Astrocyte (in vitro differentiated cells and primary cell): ENCODE measurements around the gene ENTPD7. TPM values are rescaled to one million over a fixed set of nuclear protein-coding genes. Genes with fewer than 3 reads are reported as not detected.

Experiments used
- DNase-seq: peaks from one replicate; pipeline ENCODE4 v3.0.0-alpha.2; 2010; ENCODE audit warnings: low read depth
- FAIRE-seq: peaks from 2 replicates; lab custom pipeline; 2011; peaks lifted over from hg19 to GRCh38; lab: Jason Lieb, UNC
- H2AFZ ChIP-seq: 2 replicates; pipeline ENCODE4 v1.6.0; 2012; ENCODE audit warnings: low read depth, low read length, inconsistent platforms
- H3K27ac ChIP-seq: 2 replicates; pipeline ENCODE4 v1.5.1; 2011; ENCODE audit warnings: low read depth, low read length, inconsistent platforms
- H3K27me3 ChIP-seq: 2 replicates; pipeline ENCODE4 v1.6.0; 2011; ENCODE audit warnings: low read length, inconsistent platforms; ENCODE audit not compliant: insufficient read depth
- H3K36me3 ChIP-seq: 2 replicates; pipeline ENCODE4 v1.5.1; 2011; ENCODE audit warnings: low read length, inconsistent platforms; ENCODE audit not compliant: insufficient read depth
- H3K4me1 ChIP-seq: 2 replicates; pipeline ENCODE4 v1.5.1; 2011; ENCODE audit warnings: low read length, inconsistent platforms; ENCODE audit not compliant: insufficient read depth
- H3K4me2 ChIP-seq: 2 replicates; pipeline ENCODE4 v1.6.0; 2012; ENCODE audit warnings: low read length, inconsistent platforms
- H3K4me3 ChIP-seq: 2 replicates; pipeline ENCODE4 v1.5.1; 2011; ENCODE audit warnings: low read depth, mild to moderate bottlenecking, low read length, inconsistent platforms; ENCODE audit not compliant: insufficient read depth
- H3K79me2 ChIP-seq: 2 replicates; pipeline ENCODE4 v1.6.0; 2012; ENCODE audit warnings: mild to moderate bottlenecking, low read length, inconsistent platforms; ENCODE audit not compliant: insufficient read depth
- H3K9ac ChIP-seq: 2 replicates; pipeline ENCODE4 v1.6.0; 2012; ENCODE audit warnings: mild to moderate bottlenecking, low read length, inconsistent platforms
- H3K9me3 ChIP-seq: 2 replicates; pipeline ENCODE4 v1.5.1; 2012; ENCODE audit warnings: low read depth, mild to moderate bottlenecking, low read length, inconsistent platforms; ENCODE audit not compliant: insufficient read depth
- H4K20me1 ChIP-seq: 2 replicates; pipeline ENCODE4 v1.6.0; 2012; ENCODE audit warnings: low read length, inconsistent platforms; ENCODE audit not compliant: insufficient read depth
- H3K27ac Mint-ChIP-seq: one replicate; pipeline ENCODE4 v1.8.0; 2021; ENCODE audit warnings: mild to moderate bottlenecking, mixed read lengths; ENCODE audit not compliant: unreplicated experiment
- H3K27me3 Mint-ChIP-seq: one replicate; pipeline ENCODE4 v1.8.0; 2021; ENCODE audit warnings: low read depth, mixed read lengths; ENCODE audit not compliant: unreplicated experiment
- H3K36me3 Mint-ChIP-seq: one replicate; pipeline ENCODE4 v1.8.0; 2021; ENCODE audit warnings: low read depth, mixed read lengths; ENCODE audit not compliant: unreplicated experiment
- H3K4me1 Mint-ChIP-seq: one replicate; pipeline ENCODE4 v1.8.0; 2021; ENCODE audit warnings: low read depth, mixed read lengths; ENCODE audit not compliant: unreplicated experiment
- H3K4me3 Mint-ChIP-seq: one replicate; pipeline ENCODE4 v1.8.0; 2021; ENCODE audit warnings: mild to moderate bottlenecking, moderate library complexity, mixed read lengths; ENCODE audit not compliant: unreplicated experiment
- H3K9me3 Mint-ChIP-seq: one replicate; pipeline ENCODE4 v1.8.0; 2021; ENCODE audit warnings: mild to moderate bottlenecking, mixed read lengths; ENCODE audit not compliant: unreplicated experiment
- CTCF ChIP-seq: IDR thresholded peaks from 2 replicates; pipeline ENCODE4 v1.5.1; 2011; ENCODE audit warnings: low read depth, mild to moderate bottlenecking, inconsistent platforms, low read length, moderate library complexity; ENCODE audit not compliant: insufficient read depth
- EZH2 ChIP-seq: IDR thresholded peaks from 2 replicates; pipeline ENCODE4 v1.6.1; 2012; ENCODE audit warnings: mild to moderate bottlenecking, low read length, inconsistent platforms; ENCODE audit not compliant: insufficient read depth
- total RNA-seq: library from RNA; stranded (reverse); gene quantifications from 2 replicates; pipeline ENCODE4 v1.2.1, GENCODE V29; 2021

ENTPD7 gene
- total RNA-seq, 1 donor from 2014 or later = 21.6 TPM

- no peaks in the 10 kb centered on the region for H3K27me3 Mint-ChIP-seq
Observed at GRCh38 chr10:99700649-99701048, 41.3 kb downstream of the ENTPD7 start.

GRCh38 chr10:99708428-99709012 lies 49.2 kb downstream of the ENTPD7 start:
- H3K9ac ChIP-seq = no peak overlapping the region
- H3K4me3 ChIP-seq = no peak overlapping the region
- TF ChIP-seq CTCF (no peak), EZH2 (no peak)
- FAIRE-seq = no peak
- no peaks in the 10 kb centered on the region for H3K79me2 ChIP-seq
- peaks cover 7% of the 10 kb centered on the region for H3K4me1 Mint-ChIP-seq
- H3K4me3 Mint-ChIP-seq = no peak overlapping the region
- peaks cover 13% of the 10 kb centered on the region for H3K36me3 Mint-ChIP-seq
- peaks cover 45% of the 10 kb centered on the region for H3K36me3 ChIP-seq
- H3K27ac Mint-ChIP-seq = no peak overlapping the region
- H3K27me3 Mint-ChIP-seq = no peaks in the 10 kb centered on the region
- H4K20me1 ChIP-seq = peaks cover 16% of the 10 kb centered on the region
- no peaks in the 10 kb centered on the region for H3K4me1 ChIP-seq
- H3K9me3 Mint-ChIP-seq = no peaks in the 10 kb centered on the region
- H3K27me3 ChIP-seq = no peaks in the 10 kb centered on the region
- H2AFZ ChIP-seq = no peak overlapping the region
- H3K9me3 ChIP-seq = no peaks in the 10 kb centered on the region
- H3K4me2 ChIP-seq = no peak overlapping the region
- H3K27ac ChIP-seq = no peak overlapping the region
- DNase-seq = peak; percentile 22

More at GRCh38 chr10:99700649-99701048, 41.3 kb downstream of the ENTPD7 start:
- TF ChIP-seq CTCF (no peak), EZH2 (no peak)
- H3K27ac Mint-ChIP-seq = no peak overlapping the region
- H3K4me3 Mint-ChIP-seq = no peak overlapping the region
- peaks cover 28% of the 10 kb centered on the region for H3K36me3 Mint-ChIP-seq
- no peak overlapping the region for H2AFZ ChIP-seq
- H3K9ac ChIP-seq = no peak overlapping the region
- H3K36me3 ChIP-seq = peaks cover 86% of the 10 kb centered on the region
- FAIRE-seq (no peak), DNase-seq (no peak)
- H3K4me3 ChIP-seq = no peak overlapping the region
- no peaks in the 10 kb centered on the region for H3K9me3 Mint-ChIP-seq
- H3K27me3 ChIP-seq = no peaks in the 10 kb centered on the region
- no peaks in the 10 kb centered on the region for H4K20me1 ChIP-seq
- H3K9me3 ChIP-seq = no peaks in the 10 kb centered on the region
- no peaks in the 10 kb centered on the region for H3K79me2 ChIP-seq
- H3K4me2 ChIP-seq = no peak overlapping the region
- H3K27ac ChIP-seq = no peak overlapping the region
- peaks cover 6% of the 10 kb centered on the region for H3K4me1 Mint-ChIP-seq
- no peaks in the 10 kb centered on the region for H3K4me1 ChIP-seq

GRCh38 chr10:99709480-99710229 lies 50.3 kb downstream of the ENTPD7 start:
- DNase-seq (peak; percentile 40), FAIRE-seq (no peak)
- Histone ChIP-seq H3K9ac (no peak overlapping the region), H3K4me3 (no peak overlapping the region), H3K36me3 (peaks cover 40% of the 10 kb centered on the region), H3K4me2 (no peak overlapping the region), H3K27ac (peak overlapping the region; percentile 8), H3K4me1 (no peaks in the 10 kb centered on the region), H3K9me3 (no peaks in the 10 kb centered on the region), H2AFZ (no peak overlapping the region), H3K27me3 (no peaks in the 10 kb centered on the region), H4K20me1 (peaks cover 16% of the 10 kb centered on the region), H3K79me2 (no peaks in the 10 kb centered on the region)
- Mint-ChIP-seq H3K36me3 (peaks cover 12% of the 10 kb centered on the region), H3K27ac (peak overlapping the region; percentile 28), H3K27me3 (no peaks in the 10 kb centered on the region), H3K4me3 (no peak overlapping the region), H3K4me1 (peaks cover 7% of the 10 kb centered on the region), H3K9me3 (no peaks in the 10 kb centered on the region)
- TF ChIP-seq CTCF (no peak), EZH2 (no peak)
